ENCODE measurements around the gene LINGO4.

The LINGO4 gene

DNA sequence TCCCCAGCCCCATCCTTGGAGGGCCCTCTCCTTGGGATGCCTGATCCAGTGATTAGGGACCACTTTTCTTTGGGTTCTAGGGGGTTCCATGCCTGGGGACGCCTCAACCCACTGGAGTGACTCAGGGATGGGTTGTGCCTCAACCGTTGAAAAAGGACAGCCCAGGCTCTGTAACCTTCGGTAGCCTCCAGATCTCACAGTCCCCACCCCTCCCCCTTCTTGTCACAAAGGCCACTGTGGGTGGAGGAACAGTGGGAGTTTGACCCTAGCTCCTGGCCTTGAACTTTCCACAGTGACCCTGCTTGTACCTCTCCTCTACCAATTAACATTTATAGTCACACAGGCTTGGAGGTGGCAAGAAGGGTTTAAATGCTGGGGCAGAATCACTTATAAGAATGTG lies 29.0 kb upstream of the LINGO4 start:
- DNase-seq (ENCODE audit: low read depth), result no peak

DNA sequence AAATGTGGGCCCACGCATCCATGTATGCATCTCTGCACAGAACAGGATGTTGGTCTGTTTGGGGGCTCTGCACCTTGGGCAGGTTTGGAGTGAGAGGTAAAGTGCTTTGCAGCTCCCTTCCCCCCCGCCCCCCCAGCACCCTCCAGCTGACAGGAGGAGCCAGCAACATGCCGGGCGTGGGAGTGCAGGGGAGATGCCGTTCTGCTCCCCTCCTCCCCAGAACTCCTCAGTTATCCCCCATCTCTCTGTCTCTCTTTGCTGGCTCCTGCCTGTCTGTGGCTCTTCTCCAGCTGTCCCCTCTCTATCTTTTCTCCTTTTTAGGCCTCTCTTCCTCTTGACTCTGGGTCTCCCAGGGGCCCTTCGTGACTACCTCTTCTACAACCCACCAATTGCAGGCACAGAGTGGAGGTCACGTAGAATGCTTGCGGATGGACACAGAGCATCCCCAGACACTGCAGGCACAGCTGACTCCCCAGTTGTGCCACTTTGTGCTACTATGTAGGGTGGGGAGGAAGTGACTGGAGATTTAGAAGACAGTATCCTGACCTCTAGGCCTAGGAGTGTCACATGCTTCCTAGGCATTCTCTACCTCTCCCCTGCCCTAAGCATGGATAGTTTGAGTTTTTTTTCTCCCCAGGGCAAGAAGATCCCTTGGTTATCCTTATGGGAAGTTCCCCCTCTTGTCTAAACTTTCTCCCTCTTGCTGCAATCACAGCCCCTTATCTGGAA lies 28.1 kb upstream of the LINGO4 start:
- no peak for DNase-seq (ENCODE audit: low read depth)

DNA sequence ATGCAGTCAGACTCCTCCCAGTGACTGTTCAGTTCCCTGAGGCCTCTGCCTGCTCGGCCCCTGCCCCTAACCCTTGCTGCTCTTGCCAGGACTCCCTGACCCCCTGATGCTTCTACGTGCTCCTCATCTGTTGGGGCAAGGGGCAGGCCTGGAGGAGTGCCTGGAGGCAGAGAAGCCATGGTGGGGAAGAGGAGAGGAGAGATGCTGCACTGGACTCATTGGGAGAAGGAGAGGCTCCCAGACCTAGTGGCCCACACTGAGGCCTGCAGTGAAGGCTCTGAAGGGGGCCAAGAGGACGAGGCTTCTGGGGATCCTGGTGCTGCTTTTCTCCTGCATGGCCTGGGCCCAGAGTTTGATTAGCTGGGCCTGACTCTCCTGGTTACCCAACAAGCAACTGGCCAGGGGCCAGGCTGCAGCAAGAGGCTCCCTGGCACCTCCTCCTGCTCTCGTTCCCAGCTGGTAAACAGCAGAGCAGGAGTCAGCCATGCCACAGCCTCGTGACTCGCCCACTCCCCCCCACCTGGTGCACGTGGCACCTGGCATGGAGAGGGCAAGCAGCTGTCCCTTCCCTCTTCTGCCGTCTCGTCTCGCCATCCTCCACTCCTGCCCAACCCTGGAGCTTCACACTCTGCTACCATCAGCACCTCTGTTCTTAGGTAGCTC lies 27.2 kb upstream of the LINGO4 start:
- peak; percentile 23 for DNase-seq (ENCODE audit: low read depth)

DNA sequence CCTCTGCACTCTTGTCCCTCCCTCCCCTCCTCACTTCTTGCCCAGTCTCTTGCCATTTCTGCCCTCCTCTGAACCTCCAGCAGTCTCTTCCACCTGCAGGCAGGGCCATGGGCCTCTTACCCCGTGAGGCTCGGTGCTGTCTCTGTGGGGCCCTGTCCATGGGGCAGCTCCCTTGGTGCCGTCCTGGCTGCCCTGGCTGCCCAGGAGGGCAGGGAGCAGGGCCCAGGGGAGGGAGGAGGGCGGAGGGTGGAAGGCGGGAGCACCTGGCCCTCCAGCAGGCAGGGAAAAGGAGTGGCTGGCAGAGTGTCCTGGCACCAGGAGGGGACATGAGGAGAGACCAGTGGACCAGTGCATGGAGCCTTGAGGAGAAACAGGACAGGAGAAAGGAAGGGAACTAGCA lies 26.4 kb upstream of the LINGO4 start, which contains the start of gene RORC:
Gene RORC, minus strand, starts transcription at position 198 of the 400 bp plus-strand sequence. Its CDS starts 38 bp downstream, at position 160.
- no peak for DNase-seq (ENCODE audit: low read depth)

DNA sequence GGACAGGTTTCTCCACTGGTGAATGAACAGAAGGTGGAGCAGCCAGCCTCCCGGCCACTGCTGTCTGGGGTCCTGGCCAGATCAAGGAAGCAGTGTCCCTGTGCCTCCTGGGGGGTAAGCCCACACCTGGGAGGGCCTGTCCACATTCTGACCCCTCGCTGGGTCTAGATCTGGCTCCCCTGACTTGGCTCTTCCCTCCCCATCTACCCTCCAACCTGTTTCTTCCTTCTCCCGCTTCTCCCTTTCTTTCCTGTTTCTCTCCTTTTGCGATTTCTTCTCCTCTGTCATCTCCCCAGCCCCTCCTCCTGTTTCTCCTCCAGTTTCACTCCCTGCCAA lies 26.0 kb upstream of the LINGO4 start:
- no peak for DNase-seq (ENCODE audit: low read depth)

DNA sequence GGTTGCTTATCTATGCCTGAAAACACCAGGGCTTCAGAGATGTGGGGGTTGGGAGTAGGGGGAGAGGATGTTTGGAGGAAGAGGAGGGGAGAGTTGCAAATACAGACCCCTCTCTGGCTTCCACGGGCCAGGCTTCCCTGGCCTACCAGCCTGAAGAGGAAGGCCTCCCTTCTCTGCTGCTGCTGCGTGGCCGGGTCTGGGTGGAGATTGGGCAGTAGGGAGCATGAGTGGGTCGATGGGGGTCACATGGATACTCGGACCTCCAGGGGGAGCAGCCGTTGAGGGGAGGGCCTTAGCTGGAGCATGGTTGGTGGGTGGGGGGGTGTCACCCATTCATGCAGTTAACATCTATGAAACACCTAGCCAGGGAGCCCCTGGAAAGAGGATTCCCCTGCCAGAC lies 24.8 kb upstream of the LINGO4 start:
- DNase-seq (ENCODE audit: low read depth), result no peak

DNA sequence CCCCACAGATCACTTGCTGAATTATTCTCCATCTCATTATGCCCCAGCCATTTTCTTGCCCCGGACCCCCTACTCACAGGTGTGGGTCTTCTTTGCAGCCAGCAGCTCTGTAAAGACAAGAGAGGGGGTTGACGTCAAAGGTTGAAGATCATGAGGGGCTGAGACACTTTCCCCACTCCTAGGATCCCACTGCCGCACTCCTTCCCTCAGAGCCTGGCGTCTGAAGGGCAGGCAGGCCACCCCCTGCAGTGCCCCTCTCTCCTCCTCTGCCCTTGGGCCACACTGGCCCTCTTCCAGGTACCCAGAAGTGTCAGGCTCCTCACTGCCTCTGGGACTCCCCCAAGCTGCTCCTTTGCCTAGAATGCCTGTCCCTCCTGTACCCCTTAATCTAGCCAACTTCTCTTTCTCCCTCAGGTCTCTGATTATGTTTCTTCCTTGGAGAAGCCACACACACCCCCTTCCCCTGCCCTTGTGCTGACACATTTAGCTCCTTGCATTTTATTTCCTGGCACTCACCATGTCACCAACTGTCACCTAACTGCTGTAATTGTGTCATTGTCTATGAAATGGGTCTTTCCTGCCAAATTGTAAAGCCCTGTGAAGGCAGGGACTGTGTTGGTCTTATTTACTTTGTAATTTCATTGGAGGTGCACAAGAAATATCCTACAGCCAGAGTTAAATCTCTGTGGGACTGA lies 24.3 kb upstream of the LINGO4 start:
- no peak for DNase-seq (ENCODE audit: low read depth)

DNA sequence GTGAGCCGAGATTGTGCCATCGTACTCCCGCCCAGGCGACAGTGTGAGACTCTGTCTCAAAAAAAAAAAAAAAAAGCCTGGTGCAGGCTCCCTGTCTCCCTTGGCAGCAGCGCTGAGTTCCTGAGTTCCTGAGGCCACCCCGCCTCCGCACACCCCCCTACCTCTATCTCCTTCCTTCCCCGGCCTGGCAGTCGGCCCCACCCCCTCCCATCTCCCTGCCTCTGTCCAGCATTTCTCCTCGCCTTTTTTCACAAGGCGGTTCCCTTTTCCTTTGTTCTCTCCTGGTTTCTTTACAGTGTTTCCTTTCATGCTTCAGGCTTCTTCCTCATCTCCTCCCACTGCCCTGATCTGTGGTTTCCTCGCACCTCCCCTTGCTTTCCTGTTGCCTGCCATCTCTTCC lies 23.7 kb upstream of the LINGO4 start:
- DNase-seq (ENCODE audit: low read depth), result no peak

DNA sequence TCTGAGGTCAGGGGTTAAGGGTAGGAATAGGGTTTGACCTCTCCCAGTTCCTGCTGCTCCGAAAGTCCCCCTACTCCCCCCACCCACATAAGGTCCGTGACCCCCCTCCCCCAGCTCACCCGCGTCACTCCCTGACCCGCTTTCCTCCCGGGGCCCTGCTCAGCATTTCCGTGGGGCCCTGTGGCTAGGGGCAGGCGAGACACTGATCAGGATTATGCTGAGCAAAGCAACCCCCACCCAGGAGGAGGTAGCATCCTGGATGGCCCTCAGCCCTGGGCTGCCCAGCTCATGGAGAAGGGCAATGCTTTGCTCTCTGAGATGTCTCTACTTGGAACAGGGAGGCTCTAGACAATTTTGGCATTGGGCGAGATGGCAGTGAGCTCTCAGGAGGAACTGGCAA lies 22.6 kb upstream of the LINGO4 start:
- DNase-seq (ENCODE audit: low read depth), result no peak

DNA sequence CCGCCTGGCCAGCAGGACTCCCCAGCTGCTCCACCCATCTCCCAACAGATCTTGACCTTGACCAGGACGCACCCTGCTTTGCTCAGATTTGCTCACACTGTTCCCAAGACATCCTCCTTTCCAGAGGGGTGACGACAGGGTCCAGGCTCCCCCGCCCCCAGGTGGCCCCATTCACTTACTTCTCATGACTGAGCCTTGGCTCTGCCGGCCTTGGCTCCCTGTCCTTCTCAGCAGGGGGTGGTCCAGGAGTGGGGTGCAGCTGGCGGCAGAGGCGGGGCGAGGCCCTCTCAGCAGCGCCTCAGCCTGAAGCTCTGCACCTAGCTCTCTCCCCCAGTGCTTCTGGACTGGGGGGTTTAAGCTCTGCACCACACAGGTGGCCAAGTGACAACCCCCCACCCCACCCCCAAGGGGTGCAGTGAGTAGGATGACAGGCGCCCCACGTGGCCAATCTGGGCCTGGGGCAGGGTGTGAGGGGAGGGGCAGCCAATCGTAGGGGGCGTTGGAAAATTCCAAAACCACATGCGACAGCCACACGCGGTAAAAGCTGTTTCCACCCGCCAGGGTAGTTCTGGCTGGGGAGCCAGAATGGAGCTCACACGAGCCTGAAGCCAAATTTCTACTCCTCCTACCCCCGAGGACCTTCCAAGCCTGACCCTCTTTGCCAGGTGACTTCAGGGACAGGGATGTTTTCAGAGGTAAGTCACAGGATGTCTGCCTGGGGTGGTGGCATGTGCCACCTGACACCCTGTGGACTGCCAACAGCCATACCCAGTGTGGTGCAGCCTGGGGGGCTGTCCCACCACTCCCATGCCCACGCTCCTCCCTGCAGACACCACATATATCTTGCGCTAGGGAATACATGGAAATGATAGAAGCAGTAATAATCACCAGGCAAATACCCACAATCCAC lies 20.8 kb upstream of the LINGO4 start:
- DNase-seq (ENCODE audit: low read depth), result no peak

DNA sequence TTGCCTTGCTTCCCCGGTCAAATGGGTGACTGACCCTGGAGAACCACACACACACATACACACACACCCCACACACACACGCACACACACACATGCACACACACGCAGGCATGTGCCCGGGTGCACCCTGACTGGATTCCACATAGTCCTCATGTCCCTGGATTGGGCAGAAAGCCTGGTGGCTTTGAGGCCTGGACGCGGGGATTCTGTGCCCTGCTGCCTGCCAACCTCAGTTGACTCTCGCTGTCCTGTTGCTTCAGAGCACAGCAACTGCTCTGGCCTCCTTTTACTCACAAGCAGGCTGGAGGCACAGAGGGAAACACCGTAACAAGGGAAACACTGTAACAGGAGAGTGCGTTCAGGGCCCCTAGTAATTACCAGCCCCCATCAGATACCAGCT lies 20.0 kb upstream of the LINGO4 start:
- no peak for DNase-seq (ENCODE audit: low read depth)

DNA sequence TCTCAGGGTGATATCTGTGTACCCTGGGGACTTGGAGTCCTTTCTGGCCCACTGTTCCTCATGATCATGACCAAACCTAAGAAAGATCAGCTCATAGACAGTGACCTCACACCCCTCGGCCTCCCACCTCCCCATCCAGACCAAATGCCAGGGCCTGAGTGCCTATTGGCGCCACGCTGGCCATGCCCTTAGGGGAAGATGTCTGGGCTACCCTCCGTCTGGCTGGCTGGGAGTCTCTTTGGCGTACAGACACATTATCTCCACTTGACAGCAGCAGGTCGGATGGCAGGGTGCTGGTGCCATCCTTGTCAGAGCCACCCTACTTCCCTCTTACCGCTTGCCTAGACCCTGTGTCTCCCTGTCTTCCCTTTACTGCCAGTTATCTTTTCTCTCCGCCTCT lies 18.0 kb upstream of the LINGO4 start:
- no peak for DNase-seq (ENCODE audit: low read depth)

DNA sequence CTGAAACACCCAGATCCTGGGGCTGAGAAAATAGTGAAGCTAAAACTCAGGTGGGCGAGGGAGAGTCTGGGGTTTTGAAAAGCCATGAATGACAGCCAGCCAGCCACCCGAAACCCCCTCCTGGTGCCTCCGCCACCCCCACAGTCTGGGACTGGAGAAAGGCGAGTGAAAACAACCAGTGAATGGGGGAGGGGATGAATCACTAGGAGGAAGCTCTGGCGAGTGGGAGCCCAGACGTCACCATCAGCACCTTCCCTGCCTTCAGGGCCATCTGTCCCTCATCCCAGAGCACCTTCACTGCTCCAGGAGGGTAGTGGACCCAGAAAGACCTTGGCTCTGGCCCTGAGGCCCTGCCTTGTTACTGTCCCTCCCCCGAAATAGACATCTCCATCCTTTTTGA lies 17.2 kb upstream of the LINGO4 start:
- no peak for DNase-seq (ENCODE audit: low read depth)

DNA sequence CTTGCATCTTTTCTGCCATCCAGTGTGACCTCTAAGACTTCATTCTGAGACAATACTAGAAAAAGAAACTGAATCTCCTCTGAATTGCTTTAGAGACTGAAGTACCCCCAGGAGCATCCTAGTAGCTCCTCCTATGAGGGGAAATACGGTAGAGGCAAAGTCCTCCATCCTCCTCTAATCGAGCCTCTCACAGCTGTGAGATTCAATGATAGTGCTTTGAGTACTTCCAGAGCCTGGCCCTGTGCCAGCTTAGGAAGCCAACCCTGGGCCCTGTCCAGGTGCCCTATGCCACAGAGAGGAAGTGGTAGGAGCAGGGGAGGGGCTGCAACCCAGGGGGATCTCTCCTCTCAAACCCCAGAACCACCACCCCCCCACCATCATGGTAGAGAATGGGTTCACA lies 15.7 kb upstream of the LINGO4 start:
- DNase-seq (ENCODE audit: low read depth), result no peak

DNA sequence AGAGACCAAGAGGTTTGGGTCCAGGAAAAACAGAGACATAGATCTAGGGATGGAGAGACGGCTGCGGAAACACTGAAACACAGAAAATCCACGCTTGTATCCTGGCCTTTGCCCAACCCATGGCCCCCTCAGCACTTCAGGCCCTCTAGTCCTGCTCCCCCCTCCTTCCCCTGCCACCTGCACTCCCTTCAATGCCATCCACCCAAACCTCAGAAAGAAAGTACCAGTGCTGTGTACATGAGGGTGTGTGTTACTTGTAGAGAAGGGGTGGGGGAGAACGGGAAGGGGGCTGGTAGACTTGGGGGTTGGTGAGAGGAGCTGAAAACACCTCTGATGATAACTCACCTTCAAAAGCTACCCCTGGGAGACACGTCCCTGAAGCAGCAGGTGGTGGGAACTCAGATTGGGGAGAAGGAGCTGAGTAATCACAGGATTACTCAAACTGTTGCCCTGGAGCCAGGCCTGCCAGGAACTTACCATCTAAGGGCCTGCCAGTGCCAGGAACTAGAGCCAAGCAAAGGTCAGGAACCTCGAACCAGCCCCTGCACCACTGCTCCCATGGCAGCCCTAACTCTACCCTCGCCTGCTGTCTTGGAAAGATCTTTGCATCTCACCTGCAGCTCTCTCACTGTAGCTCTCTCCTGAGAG lies 14.9 kb upstream of the LINGO4 start:
- no peak for DNase-seq (ENCODE audit: low read depth)

DNA sequence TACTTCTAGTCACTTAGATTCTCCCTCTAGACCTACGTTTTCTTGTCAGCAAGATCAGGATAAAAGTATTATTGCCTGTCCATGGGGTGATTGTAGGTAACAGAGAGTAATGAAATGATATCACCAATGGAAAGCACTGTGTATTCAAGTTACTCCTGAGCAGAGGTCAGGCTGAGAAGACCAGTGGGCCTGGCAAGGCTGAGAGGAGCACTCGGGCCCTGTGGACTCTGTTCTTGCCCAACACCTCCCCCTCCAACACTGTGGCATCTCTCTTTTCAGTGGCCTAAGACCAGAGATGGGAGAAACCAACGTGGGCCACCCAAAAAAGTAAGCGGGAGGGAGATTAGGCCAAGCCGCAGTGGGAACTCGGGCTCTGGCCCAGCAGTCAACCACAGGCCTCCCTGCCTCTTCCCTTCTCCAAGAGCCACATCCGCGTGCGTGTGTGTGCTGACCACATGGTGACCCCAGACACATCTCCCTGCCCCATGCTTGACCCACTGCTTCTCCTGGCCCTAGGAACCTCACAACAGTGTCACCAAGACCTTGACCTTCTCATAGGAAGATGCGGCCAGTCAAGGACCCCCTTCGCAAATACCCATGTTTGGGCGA lies 14.1 kb upstream of the LINGO4 start:
- DNase-seq (ENCODE audit: low read depth), result no peak

DNA sequence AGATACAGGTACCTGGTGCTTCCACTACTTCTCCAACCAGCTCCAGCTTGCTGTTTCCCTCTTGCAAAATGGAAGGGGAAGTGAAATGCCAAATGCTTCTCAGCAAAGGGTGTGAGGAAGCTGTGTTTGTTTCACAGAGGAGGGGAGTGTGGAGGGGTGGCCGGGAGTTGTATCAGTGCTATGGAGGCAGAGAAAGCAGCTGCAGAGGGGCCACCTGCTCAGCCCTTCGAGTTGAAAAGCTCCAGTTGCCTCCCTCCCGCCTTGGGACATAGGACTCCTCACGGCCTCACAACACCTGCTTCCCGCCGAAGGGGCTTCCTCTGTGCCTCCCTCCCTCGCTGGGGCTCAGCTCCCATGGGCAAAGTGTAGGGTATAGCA lies 12.1 kb upstream of the LINGO4 start:
- no peak for DNase-seq (ENCODE audit: low read depth)

DNA sequence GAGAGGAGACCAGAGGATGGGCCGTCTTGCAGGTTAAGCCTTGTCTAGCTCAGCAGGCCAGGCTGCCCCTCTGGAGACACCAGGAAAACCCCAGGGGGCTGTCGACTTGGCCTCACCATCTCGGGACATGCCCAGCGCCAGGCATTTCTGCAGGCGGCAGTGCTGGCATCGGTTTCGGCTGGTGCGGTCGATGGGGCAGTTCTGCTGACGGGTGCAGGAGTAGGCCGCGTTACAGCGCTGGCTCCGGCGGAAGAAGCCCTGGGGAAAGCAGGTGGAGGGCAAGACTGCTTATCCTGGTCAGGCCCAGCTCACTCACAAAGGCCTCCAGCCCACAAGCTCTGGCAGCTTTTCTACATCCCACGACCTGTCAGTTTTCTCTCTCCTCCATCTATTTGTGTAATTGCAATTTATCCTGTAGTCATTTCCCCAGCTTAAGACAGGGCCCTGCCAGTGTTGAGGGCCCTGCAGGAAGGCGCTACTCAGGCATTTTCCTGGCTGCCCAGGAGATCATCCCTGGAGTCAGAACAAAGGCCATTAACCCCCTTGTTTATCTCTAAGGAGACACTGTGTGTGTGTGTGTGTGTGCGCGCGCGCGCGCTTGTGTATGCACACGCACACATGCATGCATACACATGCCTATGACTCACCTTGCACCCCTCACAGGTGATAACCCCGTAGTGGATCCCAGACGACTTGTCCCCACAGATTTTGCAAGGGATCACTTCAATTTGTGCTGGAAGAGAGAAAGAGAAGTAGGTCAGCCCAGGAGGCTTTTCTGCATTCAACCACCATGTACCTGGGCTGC lies 11.5 kb upstream of the LINGO4 start:
- DNase-seq (ENCODE audit: low read depth), result no peak

DNA sequence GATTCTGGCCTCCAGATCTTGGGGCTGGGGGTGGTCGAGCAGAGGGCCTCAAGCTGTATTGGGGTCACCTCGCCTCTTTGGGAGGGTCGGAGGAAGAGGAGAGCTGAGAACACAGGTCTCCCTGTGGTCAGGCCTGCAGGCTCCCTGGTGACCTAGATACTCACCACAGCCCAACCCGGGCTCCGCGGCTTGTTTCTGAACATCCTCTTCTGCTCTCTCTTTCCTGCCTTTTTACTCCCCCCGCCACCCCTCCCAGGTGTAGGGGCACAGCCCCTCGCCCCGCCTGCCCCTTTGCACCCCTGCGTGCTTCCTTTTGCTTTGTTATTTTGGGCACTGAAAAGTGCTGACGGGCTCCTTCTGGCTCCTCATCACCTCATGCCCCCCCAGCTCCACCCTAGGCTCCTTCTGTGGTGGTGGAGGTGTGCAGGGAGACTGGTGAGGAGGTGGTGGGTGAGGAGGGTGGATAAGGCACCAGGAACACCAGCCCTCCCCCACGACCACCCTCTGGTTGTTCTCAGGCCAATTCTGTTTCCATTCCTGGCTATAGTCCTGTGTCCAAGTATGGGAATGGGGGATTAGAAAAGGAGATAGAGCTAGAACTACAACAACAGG lies 10.6 kb upstream of the LINGO4 start:
- no peak for DNase-seq (ENCODE audit: low read depth)

DNA sequence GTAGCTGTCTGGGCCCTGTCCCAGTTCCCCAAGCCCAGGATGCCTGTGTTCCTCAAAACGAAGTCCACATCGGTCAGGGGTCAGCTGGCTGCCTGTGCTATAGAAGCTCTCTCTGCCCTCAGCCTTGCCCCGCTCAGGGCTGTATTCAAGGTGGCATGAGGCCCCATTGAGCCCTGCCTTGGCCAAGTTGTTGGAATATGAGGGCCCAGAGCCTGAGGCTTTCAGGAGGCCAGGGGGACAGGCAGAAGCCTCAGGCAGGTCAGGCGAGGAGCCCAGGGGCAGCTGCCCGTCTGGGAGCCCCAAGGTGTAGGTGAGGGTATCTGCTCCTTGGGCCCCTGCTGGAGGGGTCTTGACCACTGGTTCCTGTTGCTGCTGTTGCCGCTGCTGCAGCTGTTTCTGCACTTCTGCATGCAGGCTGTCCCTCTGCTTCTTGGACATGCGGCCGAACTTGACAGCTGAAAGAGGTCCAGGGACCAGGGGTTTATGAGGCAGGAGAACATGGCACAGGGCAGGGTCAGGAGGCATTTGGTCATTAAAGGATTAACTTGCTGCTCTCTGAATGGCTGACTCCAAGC lies 9.8 kb upstream of the LINGO4 start:
- no peak for DNase-seq (ENCODE audit: low read depth)
